Gastroesophageal sphincter (tissue), 3 donors: ENCODE results near the gene RPL32.

ENCODE experiments used
- EP300 ChIP-seq: sonication (generic); formaldehyde crosslinking; IDR thresholded peaks from one replicate; pipeline ENCODE4 v1.6.1; 2017; ENCODE audit warnings: antibody characterized with exemption, mild to moderate bottlenecking
- POLR2A ChIP-seq, 2 donors: fragments of 450-650 bp; IDR thresholded peaks; one replicate each; pipeline ENCODE4 v1.6.1; 2017; ENCODE audit warnings: antibody characterized with exemption in 2 of 2, mild to moderate bottlenecking in 2 of 2, moderate library complexity in 1 of 2
- POLR2AphosphoS5 ChIP-seq: sonication (generic); formaldehyde crosslinking; IDR thresholded peaks from one replicate; pipeline ENCODE4 v1.6.1; 2017; ENCODE audit warnings: antibody characterized with exemption
- TF ChIP-seq, protein P1 (sequence below), 4 experiments: fragments of 200-600 bp in 2 of 4; fragments of 450-650 bp in 2 of 4; sonication (generic) in 1 of 4; IDR thresholded peaks; one replicate each; pipeline ENCODE4 v1.5.1; 2017 to 2019; ENCODE audit warnings: antibody characterized with exemption in 4 of 4, mild to moderate bottlenecking in 2 of 4, moderate library complexity in 2 of 4

DNA sequence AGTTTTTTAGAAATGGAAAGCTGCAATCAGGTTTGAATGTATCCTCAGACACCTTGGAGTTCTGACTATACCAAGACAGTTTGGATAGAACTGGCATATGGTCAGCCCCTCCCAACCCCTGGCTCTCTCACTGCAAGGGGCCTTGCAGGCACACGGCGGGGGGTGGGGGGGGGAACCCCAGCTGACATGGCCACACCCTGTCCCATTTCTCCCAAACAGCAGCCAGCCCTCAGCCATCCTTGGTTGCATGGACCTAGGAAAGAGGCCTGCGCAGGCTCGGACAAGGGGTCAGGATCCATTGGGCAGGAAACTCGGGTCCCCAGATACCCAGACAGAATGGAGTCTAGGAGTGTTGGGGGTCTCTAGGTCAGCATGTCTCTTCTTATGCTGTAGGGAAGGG is 30.4 kb downstream of the RPL32 start:
- TF ChIP-seq, protein P1, sequence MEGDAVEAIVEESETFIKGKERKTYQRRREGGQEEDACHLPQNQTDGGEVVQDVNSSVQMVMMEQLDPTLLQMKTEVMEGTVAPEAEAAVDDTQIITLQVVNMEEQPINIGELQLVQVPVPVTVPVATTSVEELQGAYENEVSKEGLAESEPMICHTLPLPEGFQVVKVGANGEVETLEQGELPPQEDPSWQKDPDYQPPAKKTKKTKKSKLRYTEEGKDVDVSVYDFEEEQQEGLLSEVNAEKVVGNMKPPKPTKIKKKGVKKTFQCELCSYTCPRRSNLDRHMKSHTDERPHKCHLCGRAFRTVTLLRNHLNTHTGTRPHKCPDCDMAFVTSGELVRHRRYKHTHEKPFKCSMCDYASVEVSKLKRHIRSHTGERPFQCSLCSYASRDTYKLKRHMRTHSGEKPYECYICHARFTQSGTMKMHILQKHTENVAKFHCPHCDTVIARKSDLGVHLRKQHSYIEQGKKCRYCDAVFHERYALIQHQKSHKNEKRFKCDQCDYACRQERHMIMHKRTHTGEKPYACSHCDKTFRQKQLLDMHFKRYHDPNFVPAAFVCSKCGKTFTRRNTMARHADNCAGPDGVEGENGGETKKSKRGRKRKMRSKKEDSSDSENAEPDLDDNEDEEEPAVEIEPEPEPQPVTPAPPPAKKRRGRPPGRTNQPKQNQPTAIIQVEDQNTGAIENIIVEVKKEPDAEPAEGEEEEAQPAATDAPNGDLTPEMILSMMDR (IDR thresholded peaks at IDR 0.05), result no peak
- TF ChIP-seq POLR2AphosphoS5 (no peak), EP300 (no peak), POLR2A (IDR thresholded peaks at IDR 0.05) (no peak)
